Endothelial cell (in vitro differentiated cells): ENCODE data around the gene CDK14. TPM values are rescaled to one million over a fixed set of nuclear protein-coding genes. Genes with fewer than 3 reads are reported as not detected.

ENCODE experiments used
- DNase-seq: peaks from one replicate; pipeline ENCODE4 v3.0.0; 2021; ENCODE audit warnings: low spot score
- H3K27ac Mint-ChIP-seq: one replicate; pipeline ENCODE4 v1.8.0; 2021; ENCODE audit warnings: mixed read lengths, inconsistent platforms; ENCODE audit not compliant: unreplicated experiment
- H3K27me3 Mint-ChIP-seq: one replicate; pipeline ENCODE4 v1.8.0; 2021; ENCODE audit warnings: mild to moderate bottlenecking, moderate library complexity, mixed read lengths, inconsistent platforms; ENCODE audit not compliant: unreplicated experiment
- H3K36me3 Mint-ChIP-seq: one replicate; pipeline ENCODE4 v1.8.0; 2021; ENCODE audit warnings: mild to moderate bottlenecking, low read depth, mixed read lengths, inconsistent platforms; ENCODE audit not compliant: unreplicated experiment
- H3K4me1 Mint-ChIP-seq: one replicate; pipeline ENCODE4 v1.8.0; 2021; ENCODE audit warnings: mild to moderate bottlenecking, mixed read lengths, inconsistent platforms; ENCODE audit not compliant: unreplicated experiment
- H3K4me3 Mint-ChIP-seq: one replicate; pipeline ENCODE4 v1.8.0; 2021; ENCODE audit warnings: mild to moderate bottlenecking, mixed read lengths, inconsistent platforms; ENCODE audit not compliant: unreplicated experiment
- H3K9me3 Mint-ChIP-seq: one replicate; pipeline ENCODE4 v1.8.0; 2021; ENCODE audit warnings: mixed read lengths, inconsistent platforms; ENCODE audit not compliant: unreplicated experiment
- total RNA-seq: library from RNA; stranded (reverse); fragmentation: NEBNext Ultra II Directional; extraction: Animal tissue kit (Norgen Biotek cat#: 25700); gene quantifications from one replicate; pipeline ENCODE4 v1.2.1, GENCODE V29; 2021; ENCODE audit not compliant: unreplicated experiment
- TF ChIP-seq, protein P1 (sequence below): fragments of 200-600 bp; sonication (generic); IDR thresholded peaks from one replicate; pipeline ENCODE4 v1.5.0; 2021; ENCODE audit warnings: antibody characterized with exemption; ENCODE audit not compliant: unreplicated experiment

CDK14 gene
- total RNA-seq, 1 donor from 2014 or later = 30.2 TPM

DNA sequence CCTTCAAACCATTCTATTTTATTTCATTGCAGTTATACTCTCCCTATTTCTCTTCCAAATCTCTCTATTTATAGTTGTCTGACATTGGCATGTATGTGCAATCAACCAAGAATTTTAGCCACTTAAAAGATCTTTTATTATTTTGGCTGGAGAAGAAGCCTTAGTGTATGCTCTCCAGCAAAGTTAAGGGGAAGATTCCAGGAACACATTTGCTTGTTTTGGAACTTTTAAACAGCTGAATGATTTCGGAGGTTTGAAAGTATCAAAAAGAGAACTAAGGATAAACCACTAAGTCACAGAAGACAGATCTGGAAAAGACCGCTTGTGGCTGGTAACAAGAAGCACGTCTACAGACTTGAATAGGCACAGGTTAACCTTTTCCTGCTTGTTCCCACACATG, 485.9 kb downstream of the CDK14 start:
- no peak for DNase-seq
- no peaks in the 10 kb centered on the region for H3K36me3 Mint-ChIP-seq
- no peaks in the 10 kb centered on the region for H3K27me3 Mint-ChIP-seq
- H3K4me1 Mint-ChIP-seq = peaks cover 14% of the 10 kb centered on the region
- TF ChIP-seq, protein P1, sequence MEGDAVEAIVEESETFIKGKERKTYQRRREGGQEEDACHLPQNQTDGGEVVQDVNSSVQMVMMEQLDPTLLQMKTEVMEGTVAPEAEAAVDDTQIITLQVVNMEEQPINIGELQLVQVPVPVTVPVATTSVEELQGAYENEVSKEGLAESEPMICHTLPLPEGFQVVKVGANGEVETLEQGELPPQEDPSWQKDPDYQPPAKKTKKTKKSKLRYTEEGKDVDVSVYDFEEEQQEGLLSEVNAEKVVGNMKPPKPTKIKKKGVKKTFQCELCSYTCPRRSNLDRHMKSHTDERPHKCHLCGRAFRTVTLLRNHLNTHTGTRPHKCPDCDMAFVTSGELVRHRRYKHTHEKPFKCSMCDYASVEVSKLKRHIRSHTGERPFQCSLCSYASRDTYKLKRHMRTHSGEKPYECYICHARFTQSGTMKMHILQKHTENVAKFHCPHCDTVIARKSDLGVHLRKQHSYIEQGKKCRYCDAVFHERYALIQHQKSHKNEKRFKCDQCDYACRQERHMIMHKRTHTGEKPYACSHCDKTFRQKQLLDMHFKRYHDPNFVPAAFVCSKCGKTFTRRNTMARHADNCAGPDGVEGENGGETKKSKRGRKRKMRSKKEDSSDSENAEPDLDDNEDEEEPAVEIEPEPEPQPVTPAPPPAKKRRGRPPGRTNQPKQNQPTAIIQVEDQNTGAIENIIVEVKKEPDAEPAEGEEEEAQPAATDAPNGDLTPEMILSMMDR = no peak
- no peaks in the 10 kb centered on the region for H3K9me3 Mint-ChIP-seq
- no peak overlapping the region for H3K4me3 Mint-ChIP-seq
- no peak overlapping the region for H3K27ac Mint-ChIP-seq

DNA sequence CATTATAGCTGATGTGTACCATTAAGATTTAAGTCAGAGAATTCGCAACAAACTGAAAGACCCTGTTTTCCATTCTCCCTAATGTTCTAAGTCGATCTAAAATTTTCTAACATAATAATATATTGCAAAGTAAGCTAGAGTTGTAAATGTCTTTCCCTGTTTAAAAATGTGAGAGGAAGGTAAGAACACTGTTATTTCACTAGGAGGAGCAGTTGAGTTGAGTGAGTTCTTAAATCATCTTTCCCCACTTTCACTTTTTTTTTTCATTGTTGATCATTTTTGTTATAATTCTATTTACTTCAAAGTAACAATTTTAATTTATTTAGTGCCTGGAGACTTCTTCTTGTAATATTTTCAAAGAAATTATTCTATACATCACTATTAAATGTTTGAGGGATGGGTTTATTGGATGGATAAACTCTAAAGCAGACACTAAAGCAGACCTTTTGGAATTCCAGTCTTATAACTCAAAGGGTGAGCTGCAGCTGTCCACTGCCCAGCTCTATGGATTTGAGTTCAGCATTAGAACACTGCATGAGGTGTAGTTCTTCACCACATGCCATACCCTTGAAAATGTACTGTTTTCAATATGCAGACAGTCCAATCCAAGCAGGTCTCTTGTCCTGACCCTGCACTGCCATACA, 486.9 kb downstream of the CDK14 start:
- Mint-ChIP-seq H3K27me3 (peaks cover 3% of the 10 kb centered on the region), H3K4me1 (peaks cover 14% of the 10 kb centered on the region), H3K36me3 (no peaks in the 10 kb centered on the region), H3K9me3 (no peaks in the 10 kb centered on the region), H3K4me3 (no peak overlapping the region), H3K27ac (no peak overlapping the region)
- no peak for DNase-seq
- TF ChIP-seq, protein P1 = peak; percentile 47

DNA sequence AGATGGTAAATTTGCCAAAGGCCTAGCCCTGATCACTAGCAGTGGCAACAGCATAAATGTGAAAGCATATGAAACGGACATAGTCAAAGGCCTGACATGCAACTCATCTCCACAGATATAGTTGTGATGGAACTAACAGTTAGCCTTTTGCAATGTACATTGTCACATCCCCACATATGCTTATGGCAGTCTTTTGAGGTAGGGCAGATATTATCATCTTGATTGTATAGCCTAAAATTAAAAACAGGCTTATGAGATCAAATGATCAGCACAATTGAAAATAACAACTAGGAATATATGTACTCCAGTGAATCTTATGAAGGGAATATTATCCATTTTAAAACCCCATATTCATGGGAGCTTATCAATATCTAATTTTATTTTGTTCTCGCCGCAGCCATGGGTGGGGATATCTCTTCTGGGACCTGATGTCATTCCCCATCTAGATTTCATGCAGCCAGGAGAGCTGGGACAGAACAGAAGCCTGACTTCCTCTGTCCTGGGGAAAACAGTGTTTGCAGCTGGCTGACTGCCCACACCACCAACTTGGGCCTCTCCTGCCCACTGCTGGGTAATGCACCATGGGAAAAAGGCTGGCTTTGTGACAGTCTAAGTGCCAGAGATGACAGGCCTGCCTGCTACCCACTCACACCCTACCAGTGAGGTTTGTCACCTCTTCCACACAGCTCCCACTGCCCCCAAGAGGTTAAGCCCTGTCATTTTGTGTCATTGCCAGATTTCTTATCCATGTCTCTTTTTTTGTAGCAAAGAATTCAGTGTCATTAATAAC, 487.9 kb downstream of the CDK14 start:
- no peak for DNase-seq
- H3K9me3 Mint-ChIP-seq = no peaks in the 10 kb centered on the region
- H3K4me1 Mint-ChIP-seq = peaks cover 14% of the 10 kb centered on the region
- H3K4me3 Mint-ChIP-seq = no peak overlapping the region
- H3K36me3 Mint-ChIP-seq = no peaks in the 10 kb centered on the region
- TF ChIP-seq, protein P1 = no peak
- no peak overlapping the region for H3K27ac Mint-ChIP-seq
- peaks cover 3% of the 10 kb centered on the region for H3K27me3 Mint-ChIP-seq

DNA sequence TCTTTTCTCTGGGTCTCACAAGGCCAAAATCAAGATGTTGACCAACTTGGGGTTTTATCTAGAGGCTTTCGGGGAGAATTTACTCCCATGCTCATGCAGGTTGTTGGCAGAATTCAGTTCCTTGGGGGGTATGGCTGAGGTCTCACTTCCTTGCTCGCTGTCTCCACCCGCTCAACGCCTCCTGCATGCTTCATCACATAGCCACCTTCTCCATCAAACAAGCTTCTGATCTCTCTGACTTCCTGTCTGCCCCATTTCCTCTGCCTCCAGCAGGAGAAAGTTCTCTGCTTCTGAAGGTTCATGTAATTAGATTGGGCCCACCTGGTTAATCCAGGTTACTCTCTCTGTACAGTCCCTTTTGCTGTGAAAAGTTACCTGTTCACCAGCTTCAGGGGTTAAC, 489.1 kb downstream of the CDK14 start:
- Mint-ChIP-seq H3K36me3 (no peaks in the 10 kb centered on the region), H3K9me3 (no peaks in the 10 kb centered on the region), H3K27ac (no peak overlapping the region), H3K4me3 (no peak overlapping the region), H3K4me1 (peaks cover 14% of the 10 kb centered on the region), H3K27me3 (peaks cover 3% of the 10 kb centered on the region)
- DNase-seq = no peak
- TF ChIP-seq, protein P1 = no peak

DNA sequence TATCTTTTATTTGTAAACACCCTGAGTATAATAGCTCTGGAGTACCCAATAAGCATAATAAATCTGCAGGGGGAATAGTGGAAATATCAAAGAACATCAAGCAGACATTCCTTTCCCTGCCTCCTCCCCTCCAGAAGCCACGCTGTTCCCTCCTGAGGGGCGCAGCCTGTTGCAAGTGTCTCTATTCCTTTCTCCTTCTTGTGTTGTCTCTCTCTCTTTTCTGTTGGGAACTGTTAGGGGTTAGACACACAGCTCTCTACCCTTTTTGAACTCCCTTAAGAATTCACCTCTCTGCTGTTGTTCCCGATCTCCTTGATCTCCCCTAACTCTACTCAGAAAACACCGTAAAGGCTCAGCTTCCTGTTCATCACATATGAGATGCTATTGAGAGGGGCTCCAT, 490.1 kb downstream of the CDK14 start:
- no peak for DNase-seq
- Mint-ChIP-seq H3K36me3 (no peaks in the 10 kb centered on the region), H3K27me3 (peaks cover 3% of the 10 kb centered on the region), H3K4me3 (no peak overlapping the region), H3K4me1 (peaks cover 11% of the 10 kb centered on the region), H3K27ac (no peak overlapping the region), H3K9me3 (no peaks in the 10 kb centered on the region)
- TF ChIP-seq, protein P1 = no peak
